ENCODE measurements around the gene ING5.

GRCh38 chr2:241675885-241676284 lies 26.0 kb upstream of the ING5 start:
- TF ChIP-seq CTCF (IDR thresholded peaks at IDR 0.05; ENCODE audit: extremely low read depth in 1 of 2, insufficient read depth in 1 of 2, low read depth in 1 of 2, low read length in 2 of 2), result no peak
- TF ChIP-seq JUN (IDR thresholded peaks at IDR 0.05; ENCODE audit: borderline replicate concordance, insufficient read depth, insufficient read length, low read depth), result no peak
- no peak for TF ChIP-seq EZH2 (IDR thresholded peaks at IDR 0.05; ENCODE audit: borderline replicate concordance, low read depth, low read length, severe bottlenecking)
- no peak for TF ChIP-seq POLR2A (IDR thresholded peaks at IDR 0.05; ENCODE audit: low read depth, low read length)
- TF ChIP-seq MAX (IDR thresholded peaks at IDR 0.05; ENCODE audit: insufficient read depth, insufficient read length), result no peak
- no peak for TF ChIP-seq POLR2AphosphoS5 (IDR thresholded peaks at IDR 0.05; ENCODE audit: insufficient read depth, low read depth, low read length)

Data from endothelial cell of umbilical vein (primary cell).